ENCODE data around the gene HOGA1.

DNA sequence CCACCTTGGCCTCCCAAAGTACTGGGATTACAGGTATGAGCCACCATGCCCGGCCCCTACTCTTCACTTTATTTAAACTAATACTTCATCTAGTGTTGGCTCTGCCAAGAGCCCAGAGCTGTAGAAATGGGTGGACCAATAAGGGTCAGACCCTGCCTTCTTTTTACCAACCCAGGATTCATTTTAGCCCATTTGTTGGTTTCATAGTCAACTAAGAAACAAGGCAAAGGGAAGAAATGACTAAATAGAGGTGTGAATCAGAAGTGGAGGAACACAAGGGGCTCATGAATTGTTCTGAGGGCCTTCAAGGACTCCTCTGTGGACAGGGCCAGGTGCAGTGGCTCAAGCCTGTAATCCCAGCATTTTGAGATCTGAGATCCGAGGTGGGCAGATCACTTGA, 10.5 kb upstream of the HOGA1 start:
- no peak for TF ChIP-seq TCF7L2 (IDR thresholded peaks at IDR 0.05; ENCODE audit: low read depth, low read length)
- TF ChIP-seq CTCF (IDR thresholded peaks at IDR 0.05): no peak

Data from Panc1 (cell line).